HG03558 (cell line): Measurements from ENCODE around the gene PAIP2B.
"Not testable (repeated sequence)": the region's sequence is repeated elsewhere in the genome, so short reads cannot be mapped to it uniquely, and the experiment has no call there.

ENCODE experiments used
- ATAC-seq: cut with Tn5 transposase; IDR thresholded peaks from one replicate; pipeline ENCODE4 v1.9.1; 2021; ENCODE audit warnings: moderate number of reproducible peaks; ENCODE audit not compliant: unreplicated experiment; ENCODE audit errors: extremely low read depth

PAIP2B gene

GRCh38 chr2:71226965-71227560, at the start of gene PAIP2B:
Gene PAIP2B (minus strand): TSS chr2:71227103. CDS start chr2:71202589, 24,514 bp downstream.
- peak; percentile 89 for ATAC-seq

- ATAC-seq, result no peak
These were observed 49.0 kb upstream of the PAIP2B start for GRCh38 chr2:71275939-71276310.

- no peak for ATAC-seq
These were observed 42.7 kb upstream of the PAIP2B start for GRCh38 chr2:71269511-71270090.

- ATAC-seq, result no peak
These were observed 36.5 kb upstream of the PAIP2B start for GRCh38 chr2:71263386-71263785.

- no peak for ATAC-seq
These were observed 34.6 kb upstream of the PAIP2B start for GRCh38 chr2:71261534-71261933.

GRCh38 chr2:71256421-71256820, 29.5 kb upstream of the PAIP2B start:
- ATAC-seq, result no peak

- ATAC-seq, result no peak
These were observed 27.9 kb upstream of the PAIP2B start for GRCh38 chr2:71254776-71255175.

GRCh38 chr2:71254078-71254477, 27.2 kb upstream of the PAIP2B start:
- no peak for ATAC-seq

GRCh38 chr2:71253476-71253875, 26.6 kb upstream of the PAIP2B start:
- ATAC-seq, result no peak

- ATAC-seq, result no peak
These were observed 26.0 kb upstream of the PAIP2B start for GRCh38 chr2:71252862-71253261.

- ATAC-seq, result no peak
These were observed 24.0 kb upstream of the PAIP2B start for GRCh38 chr2:71250935-71251334.

- ATAC-seq, result no peak
These were observed 17.4 kb upstream of the PAIP2B start for GRCh38 chr2:71244302-71244660.

- ATAC-seq, result no peak
These were observed 16.9 kb upstream of the PAIP2B start for GRCh38 chr2:71243634-71244301.

- ATAC-seq, result no peak
These were observed 13.9 kb upstream of the PAIP2B start for GRCh38 chr2:71240794-71241193.

- ATAC-seq, result no peak
These were observed 11.2 kb upstream of the PAIP2B start for GRCh38 chr2:71238089-71238488.

- ATAC-seq, result no peak
These were observed 9.2 kb upstream of the PAIP2B start for GRCh38 chr2:71235930-71236587.

GRCh38 chr2:71233072-71233471, 6.2 kb upstream of the PAIP2B start:
- not testable (repeated sequence) for ATAC-seq

- no peak for ATAC-seq
These were observed 573 bp downstream of the PAIP2B start for GRCh38 chr2:71226096-71226964.

GRCh38 chr2:71224935-71225334, 2.0 kb downstream of the PAIP2B start:
- no peak for ATAC-seq

GRCh38 chr2:71224457-71224856, 2.4 kb downstream of the PAIP2B start:
- ATAC-seq, result no peak
